HUES64 (cell line): Measurements from ENCODE around the gene VTCN1.

Experiments
- H3K27ac ChIP-seq: 2 replicates; pipeline ENCODE4 v1.7.0; 2013; ENCODE audit warnings: low read depth, low read length, inconsistent platforms
- H3K27me3 ChIP-seq: 2 replicates; pipeline ENCODE4 v1.6.1; 2013; ENCODE audit warnings: mild to moderate bottlenecking, low read length; ENCODE audit not compliant: insufficient read depth
- H3K36me3 ChIP-seq: 2 replicates; pipeline ENCODE4 v1.6.1; 2013; ENCODE audit warnings: mild to moderate bottlenecking, low read length; ENCODE audit not compliant: insufficient read depth
- H3K4me1 ChIP-seq: 2 replicates; pipeline ENCODE4 v1.6.1; 2013; ENCODE audit warnings: mild to moderate bottlenecking, low read length, moderate library complexity; ENCODE audit not compliant: insufficient read depth
- H3K4me3 ChIP-seq: 2 replicates; pipeline ENCODE4 v1.5.1; 2013; ENCODE audit warnings: mild to moderate bottlenecking, low read length, moderate library complexity
- H3K9ac ChIP-seq: 2 replicates; pipeline ENCODE4 v1.6.1; 2013; ENCODE audit warnings: mild to moderate bottlenecking, low read depth, low read length
- H3K9me3 ChIP-seq: 2 replicates; pipeline ENCODE4 v1.6.1; 2013; ENCODE audit warnings: low read depth, low read length; ENCODE audit not compliant: insufficient read depth
- WGBS: fragments of 150-250, 120-280 bp; methylation state at CpG from one replicate; pipeline ENCODE4 v1.1.7; 2013; ENCODE audit warnings: missing lambda C conversion rate; 5-methylcytosine and 5-hydroxymethylcytosine counted together

VTCN1 gene

GRCh38 chr1:117235863-117236465 is 25.2 kb upstream of the VTCN1 start:
- H3K4me1 ChIP-seq, result no peaks in the 10 kb centered on the region
- H3K9ac ChIP-seq, result no peak overlapping the region
- no peaks in the 10 kb centered on the region for H3K36me3 ChIP-seq
- H3K9me3 ChIP-seq, result no peaks in the 10 kb centered on the region
- no peak overlapping the region for H3K27ac ChIP-seq
- 97% methylated on average over 2 of the region's 2 CpGs for WGBS
- no peak overlapping the region for H3K4me3 ChIP-seq
- H3K27me3 ChIP-seq, result no peaks in the 10 kb centered on the region

DNA sequence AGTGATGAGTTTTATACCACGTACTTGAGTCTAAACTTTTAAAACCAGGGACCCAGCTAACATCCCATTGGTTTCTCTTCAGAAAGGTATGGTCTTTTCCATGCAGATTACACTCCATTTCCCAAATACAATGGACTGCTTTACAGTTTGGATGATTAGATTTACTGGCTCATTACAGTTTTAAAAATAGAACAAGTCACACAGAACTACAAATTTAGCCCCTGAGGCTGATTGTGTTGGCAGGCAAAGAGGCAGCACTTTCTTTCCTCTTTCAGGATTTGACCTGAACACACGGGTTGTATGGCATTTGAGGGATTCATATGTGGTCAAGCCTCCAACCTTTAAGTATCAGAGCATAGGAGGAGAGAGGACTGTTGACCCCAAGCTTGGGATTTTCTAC is 21.8 kb upstream of the VTCN1 start:
- Histone ChIP-seq H3K4me1 (no peaks in the 10 kb centered on the region), H3K9me3 (no peaks in the 10 kb centered on the region), H3K9ac (no peak overlapping the region), H3K27ac (no peak overlapping the region), H3K36me3 (no peaks in the 10 kb centered on the region), H3K27me3 (no peaks in the 10 kb centered on the region), H3K4me3 (no peak overlapping the region)
- WGBS, result 86% methylated on average over 2 of the region's 2 CpGs

DNA sequence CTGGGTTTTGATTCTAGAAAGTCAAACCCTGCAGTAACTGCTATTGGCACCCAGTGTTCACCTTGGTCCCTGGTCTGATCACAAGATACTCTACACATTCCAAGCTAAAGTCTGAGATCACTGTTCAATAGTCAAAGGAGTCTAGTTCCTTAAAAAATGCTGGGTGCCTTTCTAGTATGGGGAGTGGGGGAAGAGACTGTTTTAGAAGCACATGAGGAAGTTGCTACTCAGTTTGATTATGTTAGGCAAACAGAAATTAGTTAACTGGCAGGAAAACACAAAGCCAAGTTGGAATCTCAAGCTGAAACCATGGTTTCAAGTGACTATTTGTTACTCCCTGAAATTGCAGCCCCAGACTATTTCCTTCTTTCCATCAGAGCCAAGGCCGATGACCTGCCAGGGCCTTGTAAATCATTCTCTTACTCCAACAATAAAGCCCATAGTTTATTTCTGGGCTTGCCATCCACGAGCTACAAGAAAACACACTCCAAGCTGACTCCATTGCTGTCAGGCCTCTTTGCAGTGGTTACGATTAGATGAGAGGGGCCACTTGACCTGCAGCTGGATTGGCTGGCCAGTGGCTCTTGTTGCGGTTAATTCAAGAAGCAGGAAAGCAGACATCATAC is 21.1 kb upstream of the VTCN1 start:
- no peaks in the 10 kb centered on the region for H3K27me3 ChIP-seq
- H3K9ac ChIP-seq, result no peak overlapping the region
- H3K9me3 ChIP-seq, result no peaks in the 10 kb centered on the region
- 95% methylated on average over 4 of the region's 4 CpGs for WGBS
- no peaks in the 10 kb centered on the region for H3K4me1 ChIP-seq
- H3K27ac ChIP-seq, result no peak overlapping the region
- no peak overlapping the region for H3K4me3 ChIP-seq
- no peaks in the 10 kb centered on the region for H3K36me3 ChIP-seq

GRCh38 chr1:117231312-117231711 is 20.6 kb upstream of the VTCN1 start:
- H3K27ac ChIP-seq, result no peak overlapping the region
- H3K36me3 ChIP-seq, result no peaks in the 10 kb centered on the region
- no peaks in the 10 kb centered on the region for H3K9me3 ChIP-seq
- no peaks in the 10 kb centered on the region for H3K27me3 ChIP-seq
- no peaks in the 10 kb centered on the region for H3K4me1 ChIP-seq
- no peak overlapping the region for H3K9ac ChIP-seq
- no CpG with 5 or more reads among the region's 2 CpGs for WGBS
- no peak overlapping the region for H3K4me3 ChIP-seq

- no peak overlapping the region for H3K9ac ChIP-seq
- H3K27me3 ChIP-seq, result no peaks in the 10 kb centered on the region
- no peak overlapping the region for H3K4me3 ChIP-seq
- H3K27ac ChIP-seq, result no peak overlapping the region
- H3K36me3 ChIP-seq, result no peaks in the 10 kb centered on the region
- H3K9me3 ChIP-seq, result no peaks in the 10 kb centered on the region
- H3K4me1 ChIP-seq, result no peaks in the 10 kb centered on the region
- WGBS, result 89% methylated on average over 3 of the region's 3 CpGs
Measured at GRCh38 chr1:117229217-117229616, 18.5 kb upstream of the VTCN1 start.

DNA sequence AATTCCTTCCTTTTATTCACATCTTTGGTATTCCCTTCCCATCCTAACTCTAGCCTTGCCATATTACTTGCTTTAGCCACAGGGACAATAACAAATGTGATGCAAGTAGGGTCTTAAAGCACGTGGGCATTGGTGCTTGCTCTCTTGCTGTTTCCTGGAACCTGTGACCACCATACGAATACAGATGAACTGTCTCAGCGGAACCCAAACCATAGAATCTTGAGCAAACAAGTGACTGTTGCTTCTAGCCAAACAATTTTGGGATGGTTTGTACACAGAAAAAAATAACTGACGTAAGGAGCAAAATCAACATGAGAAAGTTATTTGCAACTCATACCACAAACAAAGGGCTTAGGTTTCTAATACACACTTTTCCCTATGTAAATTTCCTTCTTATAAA is 15.2 kb upstream of the VTCN1 start:
- Histone ChIP-seq H3K9ac (no peak overlapping the region), H3K27ac (no peak overlapping the region), H3K36me3 (no peaks in the 10 kb centered on the region), H3K4me3 (no peak overlapping the region), H3K4me1 (no peaks in the 10 kb centered on the region), H3K9me3 (no peaks in the 10 kb centered on the region), H3K27me3 (no peaks in the 10 kb centered on the region)
- WGBS, result 90% methylated on average over 4 of the region's 4 CpGs

- H3K36me3 ChIP-seq, result no peaks in the 10 kb centered on the region
- H3K4me3 ChIP-seq, result no peak overlapping the region
- peaks cover 15% of the 10 kb centered on the region for H3K9me3 ChIP-seq
- no peaks in the 10 kb centered on the region for H3K27me3 ChIP-seq
- 96% methylated on average over 4 of the region's 4 CpGs for WGBS
- no peak overlapping the region for H3K27ac ChIP-seq
- H3K4me1 ChIP-seq, result no peaks in the 10 kb centered on the region
- no peak overlapping the region for H3K9ac ChIP-seq
Measured at GRCh38 chr1:117216718-117217117, 6.0 kb upstream of the VTCN1 start.

DNA sequence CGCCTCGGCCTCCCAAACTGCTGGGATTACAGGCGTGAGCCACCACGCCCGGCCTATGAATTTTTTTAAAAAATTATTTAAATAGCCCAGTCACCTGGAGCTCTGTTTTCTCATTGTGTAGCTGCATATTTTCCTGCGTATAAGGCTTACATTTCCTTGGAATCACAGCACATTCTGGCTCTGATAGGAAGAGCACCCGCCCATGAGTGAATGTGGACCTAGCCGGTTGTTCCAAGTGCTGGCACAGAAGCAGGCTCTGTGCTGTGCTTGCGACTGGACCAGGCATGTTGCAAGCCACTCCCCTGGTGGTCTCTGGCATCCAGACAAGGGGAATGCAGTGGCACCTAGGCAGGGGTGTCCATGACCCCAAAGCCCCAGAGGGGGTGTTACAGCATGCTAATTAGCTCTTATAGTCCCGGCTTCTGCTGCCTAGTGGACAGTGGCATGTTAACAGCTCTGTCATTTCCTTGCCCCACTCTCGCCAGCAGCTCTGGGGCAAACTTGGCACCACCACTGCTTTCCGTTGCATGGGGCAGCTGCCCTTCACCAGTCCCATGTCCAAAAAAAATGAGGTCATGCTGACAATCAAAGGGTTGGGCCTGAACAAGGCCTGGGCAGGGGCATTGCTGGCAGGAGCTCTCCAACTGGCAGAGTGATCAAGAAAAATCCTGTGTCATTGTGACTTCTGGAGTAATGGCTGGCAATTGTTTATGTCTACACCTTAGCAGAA is 5.2 kb upstream of the VTCN1 start:
- Histone ChIP-seq H3K4me3 (no peak overlapping the region), H3K9me3 (peaks cover 15% of the 10 kb centered on the region), H3K27me3 (no peaks in the 10 kb centered on the region), H3K36me3 (no peaks in the 10 kb centered on the region), H3K27ac (no peak overlapping the region), H3K9ac (no peak overlapping the region), H3K4me1 (no peaks in the 10 kb centered on the region)
- WGBS, result 79% methylated on average over 12 of the region's 12 CpGs

DNA sequence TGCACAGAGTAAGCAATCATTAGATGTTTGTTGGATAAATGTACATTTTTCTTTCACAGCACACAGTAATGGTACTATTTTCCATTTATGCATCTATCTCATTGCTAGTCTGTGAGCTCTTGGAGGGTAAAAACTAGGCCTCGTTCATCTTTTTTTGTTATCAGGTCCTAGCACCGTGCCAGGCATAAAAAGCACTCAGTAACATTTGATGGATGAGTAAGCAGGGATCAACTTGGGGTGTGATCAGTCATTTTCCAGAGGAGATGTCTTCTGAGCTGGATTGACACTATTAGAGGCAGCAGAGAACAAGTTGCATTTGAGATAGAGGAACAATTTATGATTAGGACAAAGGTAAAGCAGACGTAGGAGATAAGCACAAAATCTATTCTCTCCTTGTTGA is 4.3 kb upstream of the VTCN1 start:
- Histone ChIP-seq H3K9me3 (peaks cover 15% of the 10 kb centered on the region), H3K4me1 (no peaks in the 10 kb centered on the region), H3K27me3 (no peaks in the 10 kb centered on the region), H3K27ac (no peak overlapping the region), H3K36me3 (no peaks in the 10 kb centered on the region), H3K9ac (no peak overlapping the region), H3K4me3 (no peak overlapping the region)
- WGBS, result 87% methylated on average over 3 of the region's 3 CpGs

DNA sequence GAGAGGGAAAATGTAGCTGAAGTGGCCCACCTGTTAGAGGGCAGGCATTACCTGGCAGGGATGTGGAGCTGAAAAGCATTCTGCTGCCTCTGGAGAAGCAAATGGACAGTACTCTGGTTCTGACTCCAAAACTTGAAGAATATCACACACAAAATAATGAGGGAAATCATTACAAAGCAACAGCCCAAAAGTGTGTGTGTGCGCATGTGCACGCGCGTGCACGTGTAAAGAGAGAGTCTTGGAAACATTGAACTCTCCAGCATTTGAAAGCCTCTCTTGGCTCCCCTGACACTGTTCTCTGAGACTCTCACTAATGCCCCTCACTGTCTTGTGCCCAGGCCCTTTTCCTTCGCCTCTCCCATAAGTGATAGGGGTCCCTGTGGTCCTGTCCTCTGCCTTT is 2.3 kb upstream of the VTCN1 start:
- Histone ChIP-seq H3K4me3 (no peak overlapping the region), H3K9ac (no peak overlapping the region), H3K27me3 (no peaks in the 10 kb centered on the region), H3K4me1 (no peaks in the 10 kb centered on the region), H3K36me3 (no peaks in the 10 kb centered on the region), H3K9me3 (peaks cover 15% of the 10 kb centered on the region), H3K27ac (no peak overlapping the region)
- WGBS, result 97% methylated on average over 6 of the region's 6 CpGs

DNA sequence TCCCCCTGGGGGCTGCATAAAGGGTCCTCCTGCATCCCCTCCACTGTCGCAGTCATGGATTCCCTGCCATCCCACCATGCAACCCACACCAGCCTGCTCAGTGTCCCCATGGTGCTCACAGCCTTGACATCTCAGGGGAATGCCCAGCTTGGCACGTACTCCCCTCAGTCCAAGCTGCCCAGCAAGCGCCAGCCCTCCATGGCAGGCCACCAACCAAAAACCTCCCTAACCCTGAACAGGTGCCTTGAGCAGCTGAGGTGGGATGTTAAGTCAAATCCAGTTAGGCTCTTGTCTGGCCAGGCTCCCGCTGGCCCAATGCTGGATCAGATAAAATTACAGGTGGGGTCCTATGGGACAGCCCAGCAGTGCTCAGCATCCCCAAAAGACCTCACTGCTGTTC is 341 bp downstream of the VTCN1 start:
- no peak overlapping the region for H3K9ac ChIP-seq
- H3K4me3 ChIP-seq, result no peak overlapping the region
- no peak overlapping the region for H3K27ac ChIP-seq
- no peaks in the 10 kb centered on the region for H3K36me3 ChIP-seq
- no peaks in the 10 kb centered on the region for H3K9me3 ChIP-seq
- no peaks in the 10 kb centered on the region for H3K4me1 ChIP-seq
- 94% methylated on average over 4 of the region's 4 CpGs for WGBS
- no peaks in the 10 kb centered on the region for H3K27me3 ChIP-seq
